Measurements from ENCODE around the gene PPP1R12C.

DNA sequence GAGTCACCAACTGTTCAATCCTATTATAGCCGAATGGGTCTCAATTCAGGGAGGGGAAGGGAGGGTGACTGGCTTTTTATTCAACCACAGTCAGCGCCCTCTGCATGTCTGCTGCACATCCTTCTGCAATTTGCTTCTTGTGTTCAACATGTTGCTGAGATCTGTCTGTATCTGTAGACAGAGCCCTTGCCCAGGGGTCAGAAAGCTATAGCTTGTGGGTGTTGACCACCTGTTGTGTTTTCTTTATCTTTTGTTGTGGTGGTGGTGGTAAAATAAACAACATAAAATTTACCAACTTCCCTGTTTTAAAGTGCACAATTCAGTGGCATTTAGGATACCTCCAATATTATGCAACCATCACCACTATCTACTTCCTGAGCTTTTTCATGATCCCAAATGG, 12.2 kb downstream of the PPP1R12C start:
- TF ChIP-seq, protein P1, sequence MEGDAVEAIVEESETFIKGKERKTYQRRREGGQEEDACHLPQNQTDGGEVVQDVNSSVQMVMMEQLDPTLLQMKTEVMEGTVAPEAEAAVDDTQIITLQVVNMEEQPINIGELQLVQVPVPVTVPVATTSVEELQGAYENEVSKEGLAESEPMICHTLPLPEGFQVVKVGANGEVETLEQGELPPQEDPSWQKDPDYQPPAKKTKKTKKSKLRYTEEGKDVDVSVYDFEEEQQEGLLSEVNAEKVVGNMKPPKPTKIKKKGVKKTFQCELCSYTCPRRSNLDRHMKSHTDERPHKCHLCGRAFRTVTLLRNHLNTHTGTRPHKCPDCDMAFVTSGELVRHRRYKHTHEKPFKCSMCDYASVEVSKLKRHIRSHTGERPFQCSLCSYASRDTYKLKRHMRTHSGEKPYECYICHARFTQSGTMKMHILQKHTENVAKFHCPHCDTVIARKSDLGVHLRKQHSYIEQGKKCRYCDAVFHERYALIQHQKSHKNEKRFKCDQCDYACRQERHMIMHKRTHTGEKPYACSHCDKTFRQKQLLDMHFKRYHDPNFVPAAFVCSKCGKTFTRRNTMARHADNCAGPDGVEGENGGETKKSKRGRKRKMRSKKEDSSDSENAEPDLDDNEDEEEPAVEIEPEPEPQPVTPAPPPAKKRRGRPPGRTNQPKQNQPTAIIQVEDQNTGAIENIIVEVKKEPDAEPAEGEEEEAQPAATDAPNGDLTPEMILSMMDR (IDR thresholded peaks at IDR 0.05) = no peak
- TF ChIP-seq POLR2A (IDR thresholded peaks at IDR 0.05) = no peak

Measured in right lobe of liver (tissue), 4 donors.